Fibroblast of lung (primary cell): ENCODE data around the gene TWF1. TPM values are rescaled to one million over a fixed set of nuclear protein-coding genes. Genes with fewer than 3 reads are reported as not detected.
A peak's percentile ranks its signal among the peaks of the same experiment; 100 is the strongest.

ENCODE experiments used
- DNase-seq, 2 donors: peaks; one replicate each; pipeline versions ENCODE4 v3.0.0 to v3.0.0-alpha.2; 2010; ENCODE audit warnings: low read depth in 2 of 2
- H2AFZ ChIP-seq: 2 replicates; pipeline ENCODE4 v1.5.1; 2012; ENCODE audit warnings: low read length, control low read depth, inconsistent platforms
- H3K27ac ChIP-seq: 2 replicates; pipeline ENCODE4 v1.5.1; 2011; ENCODE audit warnings: low read length, control low read depth; ENCODE audit not compliant: insufficient read depth
- H3K27me3 ChIP-seq: 2 replicates; pipeline ENCODE4 v1.5.1; 2011; ENCODE audit warnings: mild to moderate bottlenecking, low read length; ENCODE audit not compliant: control insufficient read depth, insufficient read depth
- H3K36me3 ChIP-seq: 2 replicates; pipeline ENCODE4 v1.5.1; 2011; ENCODE audit warnings: low read length; ENCODE audit not compliant: control insufficient read depth, insufficient read depth
- H3K4me1 ChIP-seq: 2 replicates; pipeline ENCODE4 v1.5.1; 2011; ENCODE audit warnings: low read length; ENCODE audit not compliant: control insufficient read depth, insufficient read depth; ENCODE audit errors: extremely low read depth
- H3K4me2 ChIP-seq: 2 replicates; pipeline ENCODE4 v1.5.1; 2011; ENCODE audit warnings: low read length, control low read depth; ENCODE audit not compliant: insufficient read depth; ENCODE audit errors: extremely low read depth
- H3K4me3 ChIP-seq, 4 experiments: fragments of 200-600 bp in 1 of 4; sonication (generic) in 1 of 4; replicated peaks in 1 of 4; 2 replicates each; pipeline ENCODE4 v1.5.1; 2011 to 2016; ENCODE audit warnings: low read length in 4 of 4, low read depth in 3 of 4, mild to moderate bottlenecking in 3 of 4, control low read depth in 2 of 4, inconsistent platforms in 1 of 4, mixed read lengths in 1 of 4; ENCODE audit not compliant: insufficient read depth in 1 of 4; ENCODE audit errors: control extremely low read depth in 1 of 4
- H3K79me2 ChIP-seq: 2 replicates; pipeline ENCODE4 v1.5.1; 2012; ENCODE audit warnings: mild to moderate bottlenecking, low read length, inconsistent platforms; ENCODE audit not compliant: control insufficient read depth, insufficient read depth
- H3K9ac ChIP-seq: 2 replicates; pipeline ENCODE4 v1.5.1; 2011; ENCODE audit warnings: mild to moderate bottlenecking, low read length, control low read depth; ENCODE audit not compliant: insufficient read depth
- H3K9me3 ChIP-seq: 2 replicates; pipeline ENCODE4 v1.5.1; 2012; ENCODE audit warnings: low read depth, low read length; ENCODE audit not compliant: control insufficient read depth, insufficient read depth
- H4K20me1 ChIP-seq: 2 replicates; pipeline ENCODE4 v1.5.1; 2011; ENCODE audit warnings: low read length; ENCODE audit not compliant: control insufficient read depth, insufficient read depth; ENCODE audit errors: extremely low read depth
- CTCF ChIP-seq, 2 donors: IDR thresholded peaks in 1 of 2; conservative IDR thresholded peaks in 1 of 2; 1 replicate in 1 of 2; 2 replicates in 1 of 2; pipeline ENCODE4 v1.5.1; 2011 to 2012; ENCODE audit warnings: low read length in 2 of 2, control low read depth in 1 of 2, inconsistent platforms in 1 of 2, low read depth in 1 of 2, mild to moderate bottlenecking in 1 of 2
- EZH2 ChIP-seq: IDR thresholded peaks from 2 replicates; pipeline ENCODE4 v1.5.1; 2012; ENCODE audit warnings: low read length, control low read depth, mild to moderate bottlenecking; ENCODE audit errors: missing control alignments
- polyA plus RNA-seq, 2 donors: library from polyadenylated mRNA; depleted of rRNA in 1 of 2; stranded (reverse) in 1 of 2; unstranded in 1 of 2; fragments of >200 nt; gene quantifications; 2 replicates each; pipeline ENCODE4 v1.2.1, GENCODE V29; 2011 to 2012; ENCODE audit warnings: missing spikeins in 1 of 2
- total RNA-seq: library from RNA; depleted of rRNA; stranded (reverse); fragments of >200 nt; gene quantifications from 2 replicates; pipeline ENCODE4 v1.2.1, GENCODE V29; 2014

The TWF1 gene
- total and polyA plus RNA-seq, 2 donors (not counting 1 experiment from before 2014, with no cell fraction given): 117 to 140 TPM

- Histone ChIP-seq H3K9ac (no peak overlapping the region), H2AFZ (no peak overlapping the region), H3K4me3 (no peak overlapping the region), H3K9me3 (no peaks in the 10 kb centered on the region), H4K20me1 (no peaks in the 10 kb centered on the region), H3K27ac (no peak overlapping the region), H3K79me2 (no peaks in the 10 kb centered on the region), H3K4me1 (no peaks in the 10 kb centered on the region), H3K36me3 (no peaks in the 10 kb centered on the region), H3K4me2 (no peak overlapping the region), H3K27me3 (no peaks in the 10 kb centered on the region)
- no peak for TF ChIP-seq EZH2
- TF ChIP-seq CTCF (conservative IDR thresholded peaks at IDR 0.05 in 1 of 2, IDR thresholded peaks at IDR 0.05 in 1 of 2; ENCODE audit: low read depth in 1 of 2, low read length in 2 of 2): no peak
- peak in 1 of 2 donors; percentile 25 for DNase-seq
These were observed 10.1 kb upstream of the TWF1 start for GRCh38 chr12:43816168-43816567.

GRCh38 chr12:43815416-43815815, 9.3 kb upstream of the TWF1 start:
- Histone ChIP-seq H2AFZ (no peak overlapping the region), H3K9ac (no peak overlapping the region), H3K4me1 (no peaks in the 10 kb centered on the region), H3K4me3 (no peak overlapping the region), H3K4me2 (no peak overlapping the region), H3K27ac (no peak overlapping the region), H4K20me1 (no peaks in the 10 kb centered on the region), H3K9me3 (no peaks in the 10 kb centered on the region), H3K36me3 (no peaks in the 10 kb centered on the region), H3K79me2 (no peaks in the 10 kb centered on the region), H3K27me3 (no peaks in the 10 kb centered on the region)
- TF ChIP-seq CTCF (conservative IDR thresholded peaks at IDR 0.05 in 1 of 2, IDR thresholded peaks at IDR 0.05 in 1 of 2; ENCODE audit: low read depth in 1 of 2, low read length in 2 of 2): no peak
- no peak for TF ChIP-seq EZH2
- no peak for DNase-seq

- H3K27ac ChIP-seq: no peak overlapping the region
- H3K4me3 ChIP-seq: no peak overlapping the region
- TF ChIP-seq EZH2: no peak
- no peak for TF ChIP-seq CTCF (conservative IDR thresholded peaks at IDR 0.05 in 1 of 2, IDR thresholded peaks at IDR 0.05 in 1 of 2; ENCODE audit: low read depth in 1 of 2, low read length in 2 of 2)
- H3K4me2 ChIP-seq: no peak overlapping the region
- H3K9ac ChIP-seq: no peak overlapping the region
- H3K9me3 ChIP-seq: no peaks in the 10 kb centered on the region
- H4K20me1 ChIP-seq: no peaks in the 10 kb centered on the region
- H3K4me1 ChIP-seq: no peaks in the 10 kb centered on the region
- no peaks in the 10 kb centered on the region for H3K36me3 ChIP-seq
- H3K27me3 ChIP-seq: no peaks in the 10 kb centered on the region
- DNase-seq: peak in 1 of 2 donors; percentile 12
- no peaks in the 10 kb centered on the region for H3K79me2 ChIP-seq
- no peak overlapping the region for H2AFZ ChIP-seq
These were observed 6.8 kb upstream of the TWF1 start for GRCh38 chr12:43812926-43813325.
